ENCODE measurements around the gene TMOD3.
"Not testable (repeated sequence)": the region's sequence is repeated elsewhere in the genome, so short reads cannot be mapped to it uniquely, and the experiment has no call there.

TMOD3 gene

GRCh38 chr15:51864408-51865056 is 35.1 kb downstream of the TMOD3 start:
- DNase-seq (ENCODE audit: low read depth), result no peak

DNA sequence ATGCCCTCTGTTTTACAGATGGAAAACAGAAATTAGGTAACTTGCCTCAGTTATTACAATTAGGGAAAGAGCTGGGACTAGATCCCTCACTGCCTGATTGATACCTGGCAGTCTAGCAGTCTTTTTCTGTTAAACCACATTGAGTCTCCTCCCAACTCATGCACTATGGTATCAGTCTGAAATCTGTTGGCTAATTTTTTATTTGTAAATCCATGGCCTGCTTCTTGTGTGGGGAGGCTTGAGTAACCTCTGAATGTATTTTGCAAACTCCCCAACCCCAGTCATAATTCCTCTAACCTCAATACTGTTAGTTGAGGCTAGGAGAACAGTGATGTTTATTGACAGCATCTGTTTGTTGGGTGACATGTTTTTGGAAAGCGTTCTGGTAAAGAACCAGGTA is 35.9 kb downstream of the TMOD3 start:
- DNase-seq (ENCODE audit: low read depth), result no peak

GRCh38 chr15:51866161-51866560 is 36.7 kb downstream of the TMOD3 start:
- no peak for DNase-seq (ENCODE audit: low read depth)

- no peak for DNase-seq (ENCODE audit: low read depth)
Measured at GRCh38 chr15:51866751-51867150, 37.3 kb downstream of the TMOD3 start.

DNA sequence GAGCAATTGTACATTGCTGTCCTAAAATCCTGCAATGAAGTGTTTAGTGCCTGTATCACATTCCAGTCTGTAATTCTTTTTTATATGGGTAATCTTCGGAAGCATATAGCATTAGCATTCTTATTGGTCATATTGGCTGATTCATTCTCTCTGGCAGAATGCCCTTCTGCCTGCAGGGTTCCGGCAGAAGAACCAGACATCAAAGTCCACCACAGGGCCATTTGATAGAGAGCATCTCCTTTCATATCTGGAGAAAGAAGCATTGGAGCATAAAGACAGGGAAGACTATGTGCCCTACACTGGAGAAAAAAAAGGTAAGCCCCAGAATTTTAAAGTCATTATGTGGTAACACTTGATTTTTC is 39.6 kb downstream of the TMOD3 start:
- DNase-seq (ENCODE audit: low read depth), result no peak

DNA sequence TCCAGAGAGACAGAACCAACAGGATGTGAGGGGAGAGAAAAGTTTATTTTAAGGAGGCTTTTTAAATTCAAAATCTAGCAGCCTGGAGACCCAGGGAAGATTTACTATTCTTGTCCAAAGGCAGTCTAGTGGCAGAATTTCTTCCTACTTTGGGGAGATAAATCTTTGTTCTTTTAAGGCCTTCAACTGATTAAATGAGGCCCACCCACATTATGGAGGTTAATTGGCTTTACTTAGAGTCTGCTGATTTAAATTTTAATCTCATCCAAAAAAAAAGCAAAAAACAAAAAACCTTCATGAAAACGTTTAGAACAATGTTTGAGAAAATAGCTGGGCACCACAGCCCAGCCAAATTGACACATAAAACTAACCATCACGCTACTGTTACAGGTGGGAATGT is 41.3 kb downstream of the TMOD3 start:
- DNase-seq (ENCODE audit: low read depth), result no peak

DNA sequence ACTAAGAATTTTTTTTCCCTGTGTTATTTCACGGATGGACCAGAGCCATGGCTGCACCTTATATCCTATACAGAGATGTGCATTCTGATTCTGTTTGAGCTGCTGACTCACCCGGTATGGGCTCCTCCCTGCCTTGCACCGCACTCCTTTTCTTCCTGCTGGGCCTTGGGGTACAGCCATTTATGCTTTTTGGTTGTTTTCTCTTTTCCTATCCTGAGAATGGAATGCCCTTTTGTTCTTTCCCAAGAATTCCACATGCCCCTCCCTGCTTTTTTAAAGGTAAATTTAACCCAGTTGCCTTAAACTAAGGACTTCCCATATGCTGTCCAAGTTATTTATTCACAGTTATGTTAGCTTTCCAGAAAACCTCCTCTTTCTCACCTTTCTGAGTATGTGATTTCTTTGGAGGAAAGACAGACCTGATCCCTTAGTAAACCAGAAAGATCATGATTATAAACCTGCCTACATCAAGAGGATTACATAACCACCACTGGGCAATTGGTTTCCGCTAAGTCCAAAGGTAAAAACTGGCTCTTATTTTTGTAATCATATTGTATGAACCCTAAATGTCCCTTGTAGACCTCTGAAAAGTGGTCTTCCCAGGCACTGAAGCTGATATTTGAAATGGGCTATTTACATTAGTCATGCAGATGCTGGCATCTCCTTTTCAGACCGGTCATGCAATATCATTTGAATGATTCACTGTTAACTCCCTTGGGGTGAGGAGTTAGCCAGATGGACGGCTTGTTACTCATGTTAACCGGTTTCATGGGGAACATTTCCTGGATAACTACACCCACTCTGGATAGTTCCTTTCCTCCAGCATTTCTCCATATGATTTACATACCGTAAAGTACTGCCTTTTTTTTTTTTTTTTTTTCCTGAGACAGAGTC is 45.5 kb downstream of the TMOD3 start:
- DNase-seq (ENCODE audit: low read depth), result peak; percentile 98

DNA sequence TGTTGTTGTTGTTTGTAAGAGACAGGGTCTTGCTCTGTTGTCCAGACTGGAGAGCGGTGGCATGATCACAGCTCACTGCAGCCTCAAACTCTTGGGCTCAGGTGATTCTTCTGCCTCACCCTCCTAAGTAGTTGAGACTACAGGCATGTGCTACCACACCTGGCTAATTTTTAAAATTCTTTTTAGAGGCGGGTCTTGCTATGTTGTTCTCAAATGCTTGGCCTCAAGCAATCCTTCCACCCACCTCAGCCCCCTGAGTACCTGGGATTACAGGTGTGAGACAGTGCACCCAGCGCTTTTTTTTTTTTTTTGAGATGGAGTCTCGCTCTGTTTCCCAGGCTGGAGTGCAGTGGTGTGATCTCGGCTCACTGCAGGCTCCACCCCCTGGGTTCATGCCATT is 46.7 kb downstream of the TMOD3 start:
- DNase-seq (ENCODE audit: low read depth), result no peak

GRCh38 chr15:51878446-51879386 is 49.3 kb downstream of the TMOD3 start:
- no peak for DNase-seq (ENCODE audit: low read depth)

DNA sequence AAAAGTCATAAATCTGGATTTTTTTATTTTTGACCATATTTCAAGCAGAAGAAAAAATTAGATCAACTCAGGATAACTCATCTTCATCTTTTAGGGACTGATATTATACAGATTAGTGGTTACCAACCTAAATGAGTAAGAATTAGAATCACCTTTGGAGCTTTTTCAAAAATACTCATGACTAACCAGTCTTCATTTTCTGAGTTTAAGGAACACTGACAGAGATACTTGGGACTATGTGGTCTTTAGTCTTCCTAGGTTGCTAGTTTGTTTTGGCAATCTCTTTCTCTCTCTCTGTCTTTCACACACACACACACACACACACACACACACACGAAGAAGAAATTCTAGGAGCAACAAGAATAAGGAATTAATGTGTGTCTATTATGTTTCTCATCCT is 50.1 kb downstream of the TMOD3 start:
- no peak for DNase-seq (ENCODE audit: low read depth)

DNA sequence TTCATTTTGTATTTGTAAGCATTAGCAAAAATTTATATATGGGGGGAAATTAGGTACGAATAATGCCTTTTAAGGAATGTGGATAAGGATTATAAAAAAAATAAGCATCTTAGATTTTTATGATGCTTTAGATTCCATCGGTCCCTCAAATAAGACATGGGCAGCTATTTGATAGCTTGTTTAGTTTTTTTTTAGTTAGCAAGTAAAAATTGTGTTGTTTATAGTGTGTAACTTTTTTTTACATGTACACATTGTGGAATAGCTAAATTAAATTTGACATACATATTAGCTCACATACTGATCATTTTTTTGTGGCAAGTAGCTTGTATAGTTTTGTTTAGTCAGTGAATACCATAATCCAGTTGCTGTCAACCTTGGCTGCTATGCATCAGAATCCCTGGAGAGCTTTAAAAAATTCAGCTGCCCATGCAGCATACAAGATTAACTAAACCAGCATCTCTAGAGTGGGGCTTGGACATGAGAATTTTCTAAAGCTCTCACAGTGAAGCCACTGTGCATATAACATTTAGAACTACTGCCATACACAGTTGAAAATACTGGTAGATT is 53.9 kb downstream of the TMOD3 start:
- no peak for DNase-seq (ENCODE audit: low read depth)

DNA sequence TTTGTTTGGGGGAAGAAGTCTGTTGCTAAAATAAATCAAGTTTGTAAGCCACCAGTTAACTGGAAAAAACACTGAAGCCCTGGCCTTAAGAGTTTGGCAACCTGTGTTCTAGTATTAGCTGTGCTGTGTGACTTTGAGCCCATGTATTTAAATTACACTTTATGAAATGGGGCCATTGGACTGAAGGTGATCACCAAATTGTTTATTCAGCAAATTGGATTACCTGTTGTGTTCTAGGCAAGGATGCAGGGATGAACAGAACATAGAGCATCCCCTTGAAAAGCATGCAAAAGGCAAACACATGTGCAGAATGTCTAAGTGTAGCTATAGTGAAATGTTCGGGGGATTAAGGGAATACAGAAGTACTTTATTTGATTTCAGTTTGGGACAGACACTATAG is 54.6 kb downstream of the TMOD3 start:
- no peak for DNase-seq (ENCODE audit: low read depth)

- no peak for DNase-seq (ENCODE audit: low read depth)
Measured at GRCh38 chr15:51884517-51885236, 55.2 kb downstream of the TMOD3 start.

- DNase-seq (ENCODE audit: low read depth), result not testable (repeated sequence)
Measured at GRCh38 chr15:51885758-51886157, 56.3 kb downstream of the TMOD3 start.

DNA sequence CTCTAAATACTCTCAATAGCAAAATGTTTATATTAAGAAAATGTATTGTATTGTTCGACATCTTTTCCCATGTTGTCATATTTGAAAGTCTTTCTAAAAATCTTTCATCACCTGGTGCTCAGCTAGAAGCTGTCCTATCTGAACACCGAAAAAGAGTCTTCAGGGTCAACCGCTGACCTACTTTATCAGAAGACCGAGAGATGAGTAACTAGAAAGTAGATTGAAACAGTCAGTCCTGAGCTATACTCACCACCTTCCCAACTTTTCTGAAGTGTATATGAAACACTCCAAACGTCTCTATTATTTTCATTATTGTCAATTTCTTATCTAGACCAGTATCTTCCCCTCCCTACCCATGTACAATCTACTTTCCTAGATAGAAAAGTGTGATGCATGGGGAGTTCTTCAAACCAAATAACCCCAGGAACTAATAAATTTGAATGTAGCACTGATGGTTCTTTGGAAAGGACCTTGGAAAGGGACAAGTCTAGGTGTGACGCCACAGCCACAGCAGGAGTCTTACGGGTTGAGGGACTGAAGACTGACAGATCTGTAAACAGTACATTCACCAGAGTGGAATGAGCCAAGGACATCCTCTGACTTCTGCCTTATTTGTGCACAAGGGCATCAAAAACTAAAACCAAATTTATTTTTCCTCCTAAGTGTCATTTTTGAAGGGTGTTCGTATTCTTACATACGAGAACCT is 58.6 kb downstream of the TMOD3 start:
- no peak for DNase-seq (ENCODE audit: low read depth)

DNA sequence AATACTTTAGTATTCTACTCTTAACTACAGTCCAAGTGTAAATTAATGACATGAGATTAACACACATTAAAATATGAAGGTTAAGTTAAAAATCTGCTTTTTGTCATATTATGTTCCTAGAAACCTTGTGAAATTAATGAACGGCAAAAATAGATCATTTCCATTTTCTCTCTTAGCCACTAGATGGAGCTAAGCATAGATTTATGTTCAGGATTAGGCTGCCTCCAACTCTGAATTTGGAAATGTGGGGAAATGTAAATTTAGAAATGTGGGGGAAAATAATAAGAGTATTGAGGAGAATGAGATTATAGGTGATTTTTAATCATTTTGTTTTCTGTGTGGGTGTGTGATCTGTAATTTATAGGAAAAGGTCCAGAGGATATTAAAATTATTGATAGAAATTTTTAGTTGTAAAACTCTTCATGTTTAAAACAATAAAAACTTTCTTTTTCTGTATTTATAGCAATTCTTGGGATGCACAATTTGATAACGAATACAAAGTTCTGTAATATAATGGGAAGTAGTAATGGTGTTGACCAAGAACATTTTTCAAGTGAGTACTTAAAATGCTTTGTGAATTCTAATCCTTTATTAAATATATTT is 59.2 kb downstream of the TMOD3 start:
- no peak for DNase-seq (ENCODE audit: low read depth)

- DNase-seq (ENCODE audit: low read depth), result no peak
Measured at GRCh38 chr15:51889486-51889885, 60.0 kb downstream of the TMOD3 start.

GRCh38 chr15:51904421-51904820 is 75.0 kb downstream of the TMOD3 start:
- DNase-seq (ENCODE audit: low read depth), result no peak

DNA sequence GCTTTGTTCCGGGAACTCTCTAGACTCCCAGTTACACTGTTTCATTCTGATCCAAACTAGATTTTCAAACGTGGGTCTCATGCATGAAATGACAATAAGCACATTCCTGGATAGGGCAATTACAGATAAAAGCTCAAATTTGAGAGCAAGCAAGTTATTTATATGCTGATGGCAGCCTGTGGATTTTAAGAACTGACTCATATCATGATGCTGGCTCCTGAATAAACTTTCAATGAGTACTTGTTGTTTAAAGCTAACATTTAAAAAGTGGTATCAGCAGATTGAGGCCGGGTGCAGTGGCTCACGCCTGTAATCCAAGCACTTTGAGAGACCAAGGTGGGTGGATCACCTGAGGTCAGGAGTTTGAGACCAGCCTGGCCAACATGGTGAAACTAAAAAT is 75.5 kb downstream of the TMOD3 start:
- DNase-seq (ENCODE audit: low read depth), result no peak

DNA sequence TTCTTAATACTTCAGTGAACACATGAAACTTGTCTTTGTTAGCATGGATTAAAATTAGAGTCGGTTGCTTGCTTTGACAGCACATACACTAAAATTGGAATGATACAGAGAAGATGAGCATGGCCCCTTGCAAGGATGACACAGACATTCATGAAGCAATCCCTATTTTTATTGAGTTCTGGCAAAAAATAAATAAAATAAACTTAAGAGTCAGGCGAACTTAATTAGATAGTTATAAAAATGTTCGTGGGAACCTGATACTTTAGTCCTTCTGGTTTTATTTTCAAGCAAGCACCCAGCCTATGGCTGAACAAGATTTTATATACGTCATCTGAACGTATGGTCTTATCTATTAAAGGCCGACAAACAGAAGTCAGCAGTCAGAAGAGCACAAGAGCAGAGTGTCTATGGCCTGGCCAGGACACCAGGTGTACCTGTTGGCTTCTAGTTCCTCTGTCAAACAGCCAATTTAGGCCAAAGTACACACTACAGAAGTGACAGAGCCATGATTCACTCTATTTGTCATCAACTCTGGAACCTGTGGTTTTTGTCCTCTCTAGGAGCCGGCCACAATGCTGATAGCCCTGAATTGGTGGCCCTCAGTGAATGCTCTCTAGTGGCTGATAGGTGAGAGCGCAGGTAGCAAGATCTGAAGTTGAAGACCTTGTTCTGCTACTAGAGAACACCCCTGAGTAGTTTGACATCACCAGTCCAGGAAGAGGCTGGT is 77.8 kb downstream of the TMOD3 start:
- no peak for DNase-seq (ENCODE audit: low read depth)
